ENCODE data around the gene L3MBTL3. TPM values are rescaled to one million over a fixed set of nuclear protein-coding genes. Genes with fewer than 3 reads are reported as not detected.

The L3MBTL3 gene
- total RNA-seq, 1 experiment from 2014 or later, result 31.5 TPM

- TF ChIP-seq ZBTB33 (IDR thresholded peaks at IDR 0.05; ENCODE audit: extremely low read depth, insufficient replicate concordance, low read length) (no peak), POLR2AphosphoS5 (IDR thresholded peaks at IDR 0.05; ENCODE audit: low read depth, low read length) (no peak), CBX3 (IDR thresholded peaks at IDR 0.05; ENCODE audit: low read depth) (no peak)
These were observed 99.9 kb downstream of the L3MBTL3 start (continued) for GRCh38 chr6:130118236-130118635.

GRCh38 chr6:130119211-130119610, 100.8 kb downstream of the L3MBTL3 start:
- CTCF ChIA-PET, result no interaction called here
- RAD21 ChIA-PET (ENCODE audit: low non-redundant PET in 1 of 2, low total read pairs in 2 of 2, uncharacterized antibody in 2 of 2, unreplicated experiment in 2 of 2), result no interaction called here
- Histone ChIP-seq H3K79me2 (ENCODE audit: insufficient read depth, low read length) (no peaks in the 10 kb centered on the region), H3K36me3 (ENCODE audit: control insufficient read depth in 1 of 2, insufficient read depth in 2 of 2, low read length in 2 of 2) (peaks cover 0 to 5% of the 10 kb centered on the region in 2 experiments; a peak in 1 of 4 replicates), H3K9me2 (ENCODE audit: insufficient read depth) (no peaks in the 10 kb centered on the region), H3K4me1 (ENCODE audit: control insufficient read depth in 1 of 2, insufficient read depth in 2 of 2, low read length in 2 of 2) (no peaks in the 10 kb centered on the region), H3K9me3 (ENCODE audit: control insufficient read depth in 1 of 2, insufficient read depth in 1 of 2, low read depth in 1 of 2, low read length in 2 of 2) (no peaks in the 10 kb centered on the region), H2AFZ (ENCODE audit: low read depth, low read length, poor library complexity, severe bottlenecking) (no peak overlapping the region), H3K9ac (ENCODE audit: low read length) (no peak overlapping the region), H3K27me3 (ENCODE audit: insufficient read depth, low read length) (no peaks in the 10 kb centered on the region), H3K4me2 (ENCODE audit: low read length) (no peak overlapping the region), H3K27ac (ENCODE audit: low read depth, low read length) (no peak overlapping the region), H4K20me1 (ENCODE audit: insufficient read depth) (no peaks in the 10 kb centered on the region), H3K4me3 (replicated peaks in 1 of 2; ENCODE audit: low read depth in 1 of 2, low read length in 2 of 2) (no peak overlapping the region)
- POLR2A ChIA-PET, result no interaction called here
- ATAC-seq (no peak), DNase-seq (ENCODE audit: low read depth, low spot score) (no peak)
- no TSS peak for BruUV-seq (replicated peaks)
- no peak for TF ChIP-seq SP1 (IDR thresholded peaks at IDR 0.05; ENCODE audit: low read depth)
- TF ChIP-seq, protein P1, sequence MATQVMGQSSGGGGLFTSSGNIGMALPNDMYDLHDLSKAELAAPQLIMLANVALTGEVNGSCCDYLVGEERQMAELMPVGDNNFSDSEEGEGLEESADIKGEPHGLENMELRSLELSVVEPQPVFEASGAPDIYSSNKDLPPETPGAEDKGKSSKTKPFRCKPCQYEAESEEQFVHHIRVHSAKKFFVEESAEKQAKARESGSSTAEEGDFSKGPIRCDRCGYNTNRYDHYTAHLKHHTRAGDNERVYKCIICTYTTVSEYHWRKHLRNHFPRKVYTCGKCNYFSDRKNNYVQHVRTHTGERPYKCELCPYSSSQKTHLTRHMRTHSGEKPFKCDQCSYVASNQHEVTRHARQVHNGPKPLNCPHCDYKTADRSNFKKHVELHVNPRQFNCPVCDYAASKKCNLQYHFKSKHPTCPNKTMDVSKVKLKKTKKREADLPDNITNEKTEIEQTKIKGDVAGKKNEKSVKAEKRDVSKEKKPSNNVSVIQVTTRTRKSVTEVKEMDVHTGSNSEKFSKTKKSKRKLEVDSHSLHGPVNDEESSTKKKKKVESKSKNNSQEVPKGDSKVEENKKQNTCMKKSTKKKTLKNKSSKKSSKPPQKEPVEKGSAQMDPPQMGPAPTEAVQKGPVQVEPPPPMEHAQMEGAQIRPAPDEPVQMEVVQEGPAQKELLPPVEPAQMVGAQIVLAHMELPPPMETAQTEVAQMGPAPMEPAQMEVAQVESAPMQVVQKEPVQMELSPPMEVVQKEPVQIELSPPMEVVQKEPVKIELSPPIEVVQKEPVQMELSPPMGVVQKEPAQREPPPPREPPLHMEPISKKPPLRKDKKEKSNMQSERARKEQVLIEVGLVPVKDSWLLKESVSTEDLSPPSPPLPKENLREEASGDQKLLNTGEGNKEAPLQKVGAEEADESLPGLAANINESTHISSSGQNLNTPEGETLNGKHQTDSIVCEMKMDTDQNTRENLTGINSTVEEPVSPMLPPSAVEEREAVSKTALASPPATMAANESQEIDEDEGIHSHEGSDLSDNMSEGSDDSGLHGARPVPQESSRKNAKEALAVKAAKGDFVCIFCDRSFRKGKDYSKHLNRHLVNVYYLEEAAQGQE (IDR thresholded peaks at IDR 0.05; ENCODE audit: low read depth), result no peak
- TF ChIP-seq ELF1 (IDR thresholded peaks at IDR 0.05; ENCODE audit: borderline replicate concordance, low read depth), result no peak
- no peak for TF ChIP-seq POLR2AphosphoS5 (IDR thresholded peaks at IDR 0.05; ENCODE audit: low read depth, low read length)
- TF ChIP-seq CBX3 (IDR thresholded peaks at IDR 0.05; ENCODE audit: low read depth), result no peak
- TF ChIP-seq EGR1 (IDR thresholded peaks at IDR 0.05; ENCODE audit: low read depth), result no peak
- TF ChIP-seq, protein P2, sequence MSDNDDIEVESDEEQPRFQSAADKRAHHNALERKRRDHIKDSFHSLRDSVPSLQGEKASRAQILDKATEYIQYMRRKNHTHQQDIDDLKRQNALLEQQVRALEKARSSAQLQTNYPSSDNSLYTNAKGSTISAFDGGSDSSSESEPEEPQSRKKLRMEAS (IDR thresholded peaks at IDR 0.05), result no peak
- no peak for TF ChIP-seq EZH2phosphoT487 (IDR thresholded peaks at IDR 0.05; ENCODE audit: borderline replicate concordance)
- no peak for TF ChIP-seq CEBPB (IDR thresholded peaks at IDR 0.05; ENCODE audit: low read depth)
- no peak for TF ChIP-seq CTCF (IDR thresholded peaks at IDR 0.05 in 2 of 3, conservative IDR thresholded peaks at IDR 0.05 in 1 of 3; ENCODE audit: borderline replicate concordance in 1 of 3, insufficient read depth in 1 of 3, low read depth in 2 of 3, low read length in 2 of 3)
- no peak for TF ChIP-seq EZH2 (IDR thresholded peaks at IDR 0.05)
- TF ChIP-seq ZNF274 (IDR thresholded peaks at IDR 0.05; ENCODE audit: low read depth, low read length), result no peak
- TF ChIP-seq, protein P3, sequence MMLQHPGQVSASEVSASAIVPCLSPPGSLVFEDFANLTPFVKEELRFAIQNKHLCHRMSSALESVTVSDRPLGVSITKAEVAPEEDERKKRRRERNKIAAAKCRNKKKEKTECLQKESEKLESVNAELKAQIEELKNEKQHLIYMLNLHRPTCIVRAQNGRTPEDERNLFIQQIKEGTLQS (IDR thresholded peaks at IDR 0.05), result no peak
- no peak for TF ChIP-seq SIN3A (IDR thresholded peaks at IDR 0.05; ENCODE audit: low read depth)
- no peak for TF ChIP-seq RAD21 (IDR thresholded peaks at IDR 0.05; ENCODE audit: low read depth)
- TF ChIP-seq FOSL1 (IDR thresholded peaks at IDR 0.05; ENCODE audit: low read depth), result no peak
- TF ChIP-seq JUND (IDR thresholded peaks at IDR 0.05), result no peak
- intact Hi-C loops (cut with micrococcal nuclease), result no loop called here

Measured in HCT116 (cell line).